Measurements from ENCODE around the gene MYH7B.

The MYH7B gene

DNA sequence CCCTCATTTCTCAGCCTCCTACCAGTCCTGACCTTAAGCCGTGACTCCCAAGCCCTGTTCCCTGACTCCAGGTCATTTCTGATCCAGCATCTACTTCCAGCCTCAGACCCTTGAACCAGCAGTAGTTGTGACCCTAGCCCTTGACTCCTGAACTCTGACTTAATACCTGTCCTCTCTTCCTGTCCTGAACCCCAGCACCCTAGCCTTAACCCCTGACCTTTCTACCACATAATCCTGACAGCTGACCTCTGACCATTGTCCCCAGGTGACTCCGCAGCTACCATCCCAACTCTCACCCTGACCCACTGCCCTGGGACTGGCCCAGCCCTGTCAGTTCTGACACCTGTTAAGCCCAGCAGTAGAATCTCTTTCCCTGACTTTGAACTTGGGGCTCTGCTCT lies 42.1 kb downstream of the MYH7B start:
- H3K36me3 ChIP-seq: peaks cover 58% of the 10 kb centered on the region

DNA sequence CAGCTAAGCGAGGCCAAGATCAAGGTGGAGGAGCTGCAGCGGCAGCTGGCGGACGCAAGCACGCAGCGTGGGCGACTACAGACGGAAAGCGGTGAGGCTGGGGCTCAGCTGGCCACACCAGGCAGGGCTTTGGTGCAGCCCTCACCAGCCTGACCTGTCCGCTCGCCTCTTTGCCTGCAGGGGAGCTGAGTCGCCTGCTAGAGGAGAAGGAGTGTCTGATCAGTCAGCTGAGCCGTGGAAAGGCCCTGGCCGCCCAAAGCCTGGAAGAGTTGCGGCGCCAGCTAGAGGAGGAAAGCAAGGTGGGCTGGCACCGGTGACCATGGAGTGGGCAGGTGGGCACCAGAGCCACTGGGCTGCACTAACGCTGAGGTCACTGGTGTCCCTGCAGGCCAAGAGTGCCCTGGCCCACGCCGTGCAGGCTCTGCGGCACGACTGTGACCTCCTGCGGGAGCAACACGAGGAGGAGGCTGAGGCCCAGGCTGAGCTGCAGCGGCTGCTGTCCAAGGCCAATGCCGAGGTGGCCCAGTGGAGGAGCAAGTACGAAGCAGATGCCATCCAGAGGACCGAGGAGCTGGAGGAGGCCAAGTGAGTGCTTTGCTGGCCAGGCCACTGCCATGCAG lies 42.8 kb downstream of the MYH7B start:
- H3K4me3 ChIP-seq (ENCODE audit: low read depth, low read length): no peak overlapping the region
- TF ChIP-seq, protein P1, sequence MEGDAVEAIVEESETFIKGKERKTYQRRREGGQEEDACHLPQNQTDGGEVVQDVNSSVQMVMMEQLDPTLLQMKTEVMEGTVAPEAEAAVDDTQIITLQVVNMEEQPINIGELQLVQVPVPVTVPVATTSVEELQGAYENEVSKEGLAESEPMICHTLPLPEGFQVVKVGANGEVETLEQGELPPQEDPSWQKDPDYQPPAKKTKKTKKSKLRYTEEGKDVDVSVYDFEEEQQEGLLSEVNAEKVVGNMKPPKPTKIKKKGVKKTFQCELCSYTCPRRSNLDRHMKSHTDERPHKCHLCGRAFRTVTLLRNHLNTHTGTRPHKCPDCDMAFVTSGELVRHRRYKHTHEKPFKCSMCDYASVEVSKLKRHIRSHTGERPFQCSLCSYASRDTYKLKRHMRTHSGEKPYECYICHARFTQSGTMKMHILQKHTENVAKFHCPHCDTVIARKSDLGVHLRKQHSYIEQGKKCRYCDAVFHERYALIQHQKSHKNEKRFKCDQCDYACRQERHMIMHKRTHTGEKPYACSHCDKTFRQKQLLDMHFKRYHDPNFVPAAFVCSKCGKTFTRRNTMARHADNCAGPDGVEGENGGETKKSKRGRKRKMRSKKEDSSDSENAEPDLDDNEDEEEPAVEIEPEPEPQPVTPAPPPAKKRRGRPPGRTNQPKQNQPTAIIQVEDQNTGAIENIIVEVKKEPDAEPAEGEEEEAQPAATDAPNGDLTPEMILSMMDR (IDR thresholded peaks at IDR 0.05; ENCODE audit: low read depth, low read length): peak; percentile 73
- H3K36me3 ChIP-seq: peaks cover 64% of the 10 kb centered on the region
- no peaks in the 10 kb centered on the region for H3K9me3 ChIP-seq (ENCODE audit: severe bottlenecking)
- H3K27me3 ChIP-seq (ENCODE audit: insufficient read depth, low read depth, severe bottlenecking): no peaks in the 10 kb centered on the region
- no peak overlapping the region for H3K27ac ChIP-seq
- peak; percentile 42 for DNase-seq

More for the DNA sequence above, 42.1 kb downstream of the MYH7B start:
- no peaks in the 10 kb centered on the region for H3K27me3 ChIP-seq (ENCODE audit: insufficient read depth, low read depth, severe bottlenecking)
- H3K27ac ChIP-seq: no peak overlapping the region
- H3K9me3 ChIP-seq (ENCODE audit: severe bottlenecking): no peaks in the 10 kb centered on the region
- DNase-seq: no peak
- TF ChIP-seq, protein P1 (IDR thresholded peaks at IDR 0.05; ENCODE audit: low read depth, low read length): no peak
- no peak overlapping the region for H3K4me3 ChIP-seq (ENCODE audit: low read depth, low read length)

- H3K36me3 ChIP-seq: peaks cover 68% of the 10 kb centered on the region
- H3K27ac ChIP-seq: no peak overlapping the region
- DNase-seq: no peak
- no peaks in the 10 kb centered on the region for H3K9me3 ChIP-seq (ENCODE audit: severe bottlenecking)
- TF ChIP-seq, protein P1 (IDR thresholded peaks at IDR 0.05; ENCODE audit: low read depth, low read length): no peak
- no peaks in the 10 kb centered on the region for H3K27me3 ChIP-seq (ENCODE audit: insufficient read depth, low read depth, severe bottlenecking)
- no peak overlapping the region for H3K4me3 ChIP-seq (ENCODE audit: low read depth, low read length)
Observed at GRCh38 chr20:34999021-34999451, 43.4 kb downstream of the MYH7B start.

DNA sequence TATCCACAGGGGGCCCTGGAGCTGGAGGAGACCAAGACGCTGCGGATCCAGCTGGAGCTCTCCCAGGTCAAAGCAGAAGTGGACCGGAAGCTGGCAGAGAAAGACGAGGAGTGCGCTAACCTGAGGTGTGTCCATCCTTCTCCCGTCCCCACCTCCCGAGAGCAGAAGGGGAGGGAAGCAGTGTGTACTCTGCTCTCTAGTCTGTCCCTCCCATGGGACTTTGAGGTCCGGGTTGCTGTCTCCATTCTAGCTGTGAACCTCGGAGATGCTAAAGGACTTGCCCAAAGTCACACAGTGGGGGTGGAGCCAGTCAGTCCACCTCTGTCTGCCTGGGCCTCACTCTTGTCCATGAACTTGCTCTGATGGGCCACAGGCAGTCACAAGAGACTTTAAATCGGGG lies 44.1 kb downstream of the MYH7B start:
- DNase-seq: no peak
- TF ChIP-seq, protein P1 (IDR thresholded peaks at IDR 0.05; ENCODE audit: low read depth, low read length): no peak
- H3K27ac ChIP-seq: no peak overlapping the region
- no peaks in the 10 kb centered on the region for H3K9me3 ChIP-seq (ENCODE audit: severe bottlenecking)
- H3K36me3 ChIP-seq: peaks cover 75% of the 10 kb centered on the region
- no peaks in the 10 kb centered on the region for H3K27me3 ChIP-seq (ENCODE audit: insufficient read depth, low read depth, severe bottlenecking)
- no peak overlapping the region for H3K4me3 ChIP-seq (ENCODE audit: low read depth, low read length)

GRCh38 chr20:35000311-35000921 lies 44.7 kb downstream of the MYH7B start:
- H3K36me3 ChIP-seq: peaks cover 78% of the 10 kb centered on the region
- no peaks in the 10 kb centered on the region for H3K9me3 ChIP-seq (ENCODE audit: severe bottlenecking)
- TF ChIP-seq, protein P1 (IDR thresholded peaks at IDR 0.05; ENCODE audit: low read depth, low read length): no peak
- no peak for DNase-seq
- H3K4me3 ChIP-seq (ENCODE audit: low read depth, low read length): no peak overlapping the region
- H3K27me3 ChIP-seq (ENCODE audit: insufficient read depth, low read depth, severe bottlenecking): no peaks in the 10 kb centered on the region
- H3K27ac ChIP-seq: no peak overlapping the region

Measured in WERI-Rb-1 (cell line).